ENCODE data around the gene NUP107. TPM values are rescaled to one million over a fixed set of nuclear protein-coding genes. Genes with fewer than 3 reads are reported as not detected.

NUP107 gene
- total and polyA plus RNA-seq, 12 donors = 13.1 to 51.6 (median 28.8) TPM

GRCh38 chr12:68790081-68790951 is 103.5 kb downstream of the NUP107 start:
- H3K4me1 ChIP-seq (replicated peaks in 1 of 2) = peaks cover 18 to 35% of the 10 kb centered on the region in 2 donors
- no peaks in the 10 kb centered on the region for H3K36me3 ChIP-seq (replicated peaks in 1 of 2)
- no peak overlapping the region for H3K4me3 ChIP-seq
- no peak for TF ChIP-seq CTCF (IDR thresholded peaks at IDR 0.05)
- no peak for TF ChIP-seq POLR2A (IDR thresholded peaks at IDR 0.05)
- no peaks in the 10 kb centered on the region for H3K27me3 ChIP-seq
- DNase-seq = no peak
- no peak overlapping the region for H3K27ac ChIP-seq
- intact Hi-C loops (cut with DNase I) = no loop called here
- H3K9me3 ChIP-seq (replicated peaks in 1 of 3) = no peaks in the 10 kb centered on the region
- WGBS, 4 donors = 93 to 97% (median 94%) methylated on average over 13 of the region's 13 CpGs

GRCh38 chr12:68790952-68791234 is 104.1 kb downstream of the NUP107 start:
- Histone ChIP-seq H3K4me3 (no peak overlapping the region), H3K27me3 (no peaks in the 10 kb centered on the region), H3K36me3 (replicated peaks in 1 of 2) (no peaks in the 10 kb centered on the region), H3K27ac (no peak overlapping the region), H3K4me1 (replicated peaks in 1 of 2) (peaks cover 13 to 30% of the 10 kb centered on the region in 2 donors), H3K9me3 (replicated peaks in 1 of 3) (no peaks in the 10 kb centered on the region)
- no peak for DNase-seq
- 61 to 67% (median 64%) methylated on average over 3 of the region's 3 CpGs for WGBS, 4 donors
- no peak for TF ChIP-seq CTCF (IDR thresholded peaks at IDR 0.05)
- no peak for TF ChIP-seq POLR2A (IDR thresholded peaks at IDR 0.05)
- intact Hi-C loops (cut with DNase I) = no loop called here

- Histone ChIP-seq H3K27me3 (no peaks in the 10 kb centered on the region), H3K4me1 (replicated peaks in 1 of 2) (peaks cover 8 to 19% of the 10 kb centered on the region in 2 donors), H3K27ac (no peak overlapping the region), H3K36me3 (replicated peaks in 1 of 2) (no peaks in the 10 kb centered on the region), H3K9me3 (replicated peaks in 1 of 3) (no peaks in the 10 kb centered on the region), H3K4me3 (no peak overlapping the region)
- intact Hi-C loops (cut with DNase I) = no loop called here
- TF ChIP-seq CTCF (IDR thresholded peaks at IDR 0.05) = no peak
- no peak for TF ChIP-seq POLR2A (IDR thresholded peaks at IDR 0.05)
- WGBS, 4 donors = 94 to 100% (median 98%) methylated on average over 2 of the region's 2 CpGs
- peak in 1 of 7 donors; percentile 31 for DNase-seq
These were observed 105.2 kb downstream of the NUP107 start for GRCh38 chr12:68791897-68792481.

GRCh38 chr12:68792952-68793351 is 106.2 kb downstream of the NUP107 start:
- Histone ChIP-seq H3K4me1 (replicated peaks in 1 of 2) (peaks cover 2 to 10% of the 10 kb centered on the region in 2 donors), H3K36me3 (replicated peaks in 1 of 2) (no peaks in the 10 kb centered on the region), H3K27ac (no peak overlapping the region), H3K4me3 (no peak overlapping the region), H3K27me3 (no peaks in the 10 kb centered on the region), H3K9me3 (replicated peaks in 1 of 3) (no peaks in the 10 kb centered on the region)
- peak in 2 of 7 donors; percentile 15 to 62 for DNase-seq
- TF ChIP-seq POLR2A (IDR thresholded peaks at IDR 0.05) (no peak), CTCF (IDR thresholded peaks at IDR 0.05) (no peak)
- intact Hi-C loops (cut with DNase I) = no loop called here
- 75 to 83% (median 79%) methylated on average over 2 of the region's 2 CpGs for WGBS, 4 donors

Measured in adrenal gland (tissue), 12 donors.